NB4 (cell line): ENCODE results near the gene CARD19.

ENCODE experiments used
- CTCF ChIP-seq: IDR thresholded peaks from one replicate; pipeline ENCODE4 v1.5.1; 2012; ENCODE audit warnings: low read depth, low read length
- MAX ChIP-seq: IDR thresholded peaks from 2 replicates; pipeline ENCODE4 v1.6.1; 2011; ENCODE audit warnings: low read depth, low read length
- MYC ChIP-seq: IDR thresholded peaks from 2 replicates; pipeline ENCODE4 v1.6.1; 2011; ENCODE audit warnings: low read depth, low read length
- POLR2A ChIP-seq: IDR thresholded peaks from 2 replicates; pipeline ENCODE4 v1.6.1; 2011; ENCODE audit warnings: mild to moderate bottlenecking; ENCODE audit not compliant: insufficient read length; ENCODE audit errors: extremely low read depth

- no peak for TF ChIP-seq CTCF
- TF ChIP-seq MAX: no peak
- no peak for TF ChIP-seq POLR2A
- no peak for TF ChIP-seq MYC
These were observed 33.9 kb upstream of the CARD19 start for GRCh38 chr9:93061791-93062763.
